Measurements from ENCODE around the gene TENM4.

Gene TENM4

DNA sequence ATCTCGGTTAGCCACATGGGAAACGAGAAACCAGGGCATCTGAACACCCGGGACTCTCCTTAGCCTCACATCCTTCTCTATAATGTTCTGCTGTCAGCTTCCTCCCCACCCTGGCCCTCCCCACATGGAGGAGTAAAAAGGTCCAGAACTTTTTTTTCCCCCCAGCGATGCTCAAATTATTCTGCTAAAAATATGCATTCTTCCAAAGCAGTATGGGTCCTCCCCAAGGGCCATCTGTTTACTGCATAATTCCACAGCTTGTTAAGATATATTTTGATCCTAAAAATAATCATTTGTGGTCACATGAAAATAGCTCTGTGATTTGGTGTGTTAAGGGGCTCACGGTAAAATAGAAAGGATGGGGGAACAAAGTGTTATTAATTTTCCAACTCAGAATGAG, 584.6 kb downstream of the TENM4 start:
- no peak overlapping the region for H4K8ac ChIP-seq (ENCODE audit: low read depth, low read length)
- no peaks in the 10 kb centered on the region for H3K36me3 ChIP-seq (replicated peaks in 1 of 2; ENCODE audit: control insufficient read depth in 2 of 2, insufficient read depth in 2 of 2, low read length in 2 of 2)
- no peak overlapping the region for H3K27ac ChIP-seq (replicated peaks; ENCODE audit: low read length)
- H3K14ac ChIP-seq (ENCODE audit: low read length), result no peak overlapping the region
- WGBS, 2 donors (ENCODE audit: extremely low coverage in 2 of 2, insufficient read length in 2 of 2, insufficient replicate concordance in 1 of 2), result no CpG with 5 or more reads among the region's 5 CpGs
- no peak overlapping the region for H3K9ac ChIP-seq (ENCODE audit: low read depth, low read length, poor library complexity)
- H3K9me3 ChIP-seq (replicated peaks in 1 of 2; ENCODE audit: control insufficient read depth in 2 of 2, insufficient read depth in 1 of 2, low read depth in 1 of 2, low read length in 2 of 2), result no peaks in the 10 kb centered on the region
- H3K27me3 ChIP-seq (ENCODE audit: control insufficient read depth in 3 of 3, insufficient read depth in 3 of 3, low read depth in 1 of 3, low read length in 3 of 3), result no peaks in the 10 kb centered on the region
- peaks cover 2 to 4% of the 10 kb centered on the region in 2 donors for H3K4me1 ChIP-seq (ENCODE audit: control insufficient read depth in 2 of 2, insufficient read depth in 1 of 2, low read depth in 1 of 2, low read length in 2 of 2)
- H4K91ac ChIP-seq (ENCODE audit: low read depth, low read length, poor library complexity), result no peak overlapping the region
- H3K23ac ChIP-seq (ENCODE audit: low read depth, low read length, poor library complexity), result no peak overlapping the region
- no peak overlapping the region for H3K4me2 ChIP-seq (ENCODE audit: insufficient read depth, low read length, poor library complexity, severe bottlenecking)
- H2BK5ac ChIP-seq (ENCODE audit: low read length), result no peak overlapping the region
- H2AFZ ChIP-seq (ENCODE audit: low read length), result no peak overlapping the region
- no peaks in the 10 kb centered on the region for H3K79me1 ChIP-seq (ENCODE audit: low read depth, low read length)
- H2BK12ac ChIP-seq (ENCODE audit: low read length), result no peak overlapping the region
- no peak overlapping the region for H3K18ac ChIP-seq (ENCODE audit: low read length)
- H3K4me3 ChIP-seq (ENCODE audit: low read length in 2 of 2), result no peak overlapping the region
- no peak overlapping the region for H3K4ac ChIP-seq (ENCODE audit: low read length)
- H2BK15ac ChIP-seq (ENCODE audit: low read length), result no peak overlapping the region
- no peak overlapping the region for H2BK120ac ChIP-seq (ENCODE audit: low read depth, low read length)
- no peak overlapping the region for H2AK5ac ChIP-seq (ENCODE audit: low read depth, low read length)
- DNase-seq (ENCODE audit: low spot score), result no peak

DNA sequence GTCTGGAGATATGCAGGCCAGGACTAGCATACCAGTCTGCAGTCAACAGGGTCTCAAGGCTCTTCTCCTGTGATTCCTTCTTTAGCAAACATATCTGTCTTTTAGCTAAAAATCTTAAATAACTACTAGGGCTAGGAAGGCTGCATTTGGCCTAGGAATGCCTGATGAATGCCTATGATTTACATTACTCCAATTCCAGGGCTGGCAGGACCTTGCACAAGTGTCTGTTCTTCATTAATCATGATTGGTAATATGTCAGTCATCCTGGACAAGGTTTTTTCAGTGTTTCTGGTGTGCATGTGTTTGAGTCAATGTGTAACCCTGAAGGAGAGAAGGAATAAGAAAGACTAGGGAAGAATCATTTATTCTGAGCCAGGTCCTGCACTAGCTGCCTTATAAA, 585.7 kb downstream of the TENM4 start:
- no peak overlapping the region for H2BK12ac ChIP-seq (ENCODE audit: low read length)
- no peak overlapping the region for H2BK5ac ChIP-seq (ENCODE audit: low read length)
- no peak overlapping the region for H2AK5ac ChIP-seq (ENCODE audit: low read depth, low read length)
- H3K27me3 ChIP-seq (ENCODE audit: control insufficient read depth in 3 of 3, insufficient read depth in 3 of 3, low read depth in 1 of 3, low read length in 3 of 3), result no peaks in the 10 kb centered on the region
- H3K27ac ChIP-seq (replicated peaks; ENCODE audit: low read length), result no peak overlapping the region
- H3K4me2 ChIP-seq (ENCODE audit: insufficient read depth, low read length, poor library complexity, severe bottlenecking), result no peak overlapping the region
- no peak overlapping the region for H3K4me3 ChIP-seq (ENCODE audit: low read length in 2 of 2)
- no peaks in the 10 kb centered on the region for H3K9me3 ChIP-seq (replicated peaks in 1 of 2; ENCODE audit: control insufficient read depth in 2 of 2, insufficient read depth in 1 of 2, low read depth in 1 of 2, low read length in 2 of 2)
- H3K79me1 ChIP-seq (ENCODE audit: low read depth, low read length), result no peaks in the 10 kb centered on the region
- H3K14ac ChIP-seq (ENCODE audit: low read length), result no peak overlapping the region
- H2BK15ac ChIP-seq (ENCODE audit: low read length), result no peak overlapping the region
- DNase-seq (ENCODE audit: low spot score), result no peak
- no peak overlapping the region for H3K23ac ChIP-seq (ENCODE audit: low read depth, low read length, poor library complexity)
- no peak overlapping the region for H3K18ac ChIP-seq (ENCODE audit: low read length)
- no peak overlapping the region for H3K4ac ChIP-seq (ENCODE audit: low read length)
- H4K91ac ChIP-seq (ENCODE audit: low read depth, low read length, poor library complexity), result no peak overlapping the region
- no peak overlapping the region for H4K8ac ChIP-seq (ENCODE audit: low read depth, low read length)
- H2AFZ ChIP-seq (ENCODE audit: low read length), result no peak overlapping the region
- no peak overlapping the region for H3K9ac ChIP-seq (ENCODE audit: low read depth, low read length, poor library complexity)
- no peak overlapping the region for H2BK120ac ChIP-seq (ENCODE audit: low read depth, low read length)
- H3K36me3 ChIP-seq (replicated peaks in 1 of 2; ENCODE audit: control insufficient read depth in 2 of 2, insufficient read depth in 2 of 2, low read length in 2 of 2), result no peaks in the 10 kb centered on the region
- H3K4me1 ChIP-seq (ENCODE audit: control insufficient read depth in 2 of 2, insufficient read depth in 1 of 2, low read depth in 1 of 2, low read length in 2 of 2), result peaks cover 2 to 4% of the 10 kb centered on the region in 2 donors

DNA sequence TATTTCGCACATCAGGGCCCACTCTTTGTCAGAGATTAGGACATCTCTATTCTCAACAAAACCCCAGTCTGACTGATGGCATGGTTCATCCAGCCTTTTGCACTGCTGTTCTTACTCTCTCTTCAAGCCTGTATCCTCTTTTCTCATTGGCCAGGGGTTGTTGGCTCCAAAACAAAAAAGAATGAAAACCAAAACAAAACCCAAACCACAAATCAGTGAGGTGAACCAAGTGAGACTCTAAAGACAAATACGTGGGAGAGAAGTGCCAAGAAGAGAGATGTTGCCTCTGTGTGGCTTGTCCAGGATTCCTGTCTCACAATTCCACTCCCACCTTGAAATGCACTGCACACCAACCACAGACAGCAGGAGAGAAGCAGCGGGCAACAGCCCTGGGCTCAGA, 587.3 kb downstream of the TENM4 start:
- WGBS, 2 donors (ENCODE audit: extremely low coverage in 2 of 2, insufficient read length in 2 of 2, insufficient replicate concordance in 1 of 2), result no CpG with 5 or more reads among the region's 3 CpGs
- Histone ChIP-seq H2AFZ (ENCODE audit: low read length) (no peak overlapping the region), H2BK5ac (ENCODE audit: low read length) (no peak overlapping the region), H4K91ac (ENCODE audit: low read depth, low read length, poor library complexity) (no peak overlapping the region), H4K8ac (ENCODE audit: low read depth, low read length) (no peak overlapping the region), H3K4me1 (ENCODE audit: control insufficient read depth in 2 of 2, insufficient read depth in 1 of 2, low read depth in 1 of 2, low read length in 2 of 2) (peaks cover 2 to 4% of the 10 kb centered on the region in 2 donors), H2BK120ac (ENCODE audit: low read depth, low read length) (no peak overlapping the region), H3K14ac (ENCODE audit: low read length) (no peak overlapping the region), H3K4me3 (ENCODE audit: low read length in 2 of 2) (no peak overlapping the region), H2AK5ac (ENCODE audit: low read depth, low read length) (no peak overlapping the region), H3K4me2 (ENCODE audit: insufficient read depth, low read length, poor library complexity, severe bottlenecking) (no peak overlapping the region), H3K4ac (ENCODE audit: low read length) (no peak overlapping the region), H3K23ac (ENCODE audit: low read depth, low read length, poor library complexity) (no peak overlapping the region), H3K9me3 (replicated peaks in 1 of 2; ENCODE audit: control insufficient read depth in 2 of 2, insufficient read depth in 1 of 2, low read depth in 1 of 2, low read length in 2 of 2) (no peaks in the 10 kb centered on the region), H3K18ac (ENCODE audit: low read length) (no peak overlapping the region), H2BK12ac (ENCODE audit: low read length) (no peak overlapping the region), H3K36me3 (replicated peaks in 1 of 2; ENCODE audit: control insufficient read depth in 2 of 2, insufficient read depth in 2 of 2, low read length in 2 of 2) (no peaks in the 10 kb centered on the region), H2BK15ac (ENCODE audit: low read length) (no peak overlapping the region), H3K9ac (ENCODE audit: low read depth, low read length, poor library complexity) (no peak overlapping the region), H3K27me3 (ENCODE audit: control insufficient read depth in 3 of 3, insufficient read depth in 3 of 3, low read depth in 1 of 3, low read length in 3 of 3) (no peaks in the 10 kb centered on the region), H3K27ac (replicated peaks; ENCODE audit: low read length) (no peak overlapping the region), H3K79me1 (ENCODE audit: low read depth, low read length) (no peaks in the 10 kb centered on the region)
- no peak for DNase-seq (ENCODE audit: low spot score)

DNA sequence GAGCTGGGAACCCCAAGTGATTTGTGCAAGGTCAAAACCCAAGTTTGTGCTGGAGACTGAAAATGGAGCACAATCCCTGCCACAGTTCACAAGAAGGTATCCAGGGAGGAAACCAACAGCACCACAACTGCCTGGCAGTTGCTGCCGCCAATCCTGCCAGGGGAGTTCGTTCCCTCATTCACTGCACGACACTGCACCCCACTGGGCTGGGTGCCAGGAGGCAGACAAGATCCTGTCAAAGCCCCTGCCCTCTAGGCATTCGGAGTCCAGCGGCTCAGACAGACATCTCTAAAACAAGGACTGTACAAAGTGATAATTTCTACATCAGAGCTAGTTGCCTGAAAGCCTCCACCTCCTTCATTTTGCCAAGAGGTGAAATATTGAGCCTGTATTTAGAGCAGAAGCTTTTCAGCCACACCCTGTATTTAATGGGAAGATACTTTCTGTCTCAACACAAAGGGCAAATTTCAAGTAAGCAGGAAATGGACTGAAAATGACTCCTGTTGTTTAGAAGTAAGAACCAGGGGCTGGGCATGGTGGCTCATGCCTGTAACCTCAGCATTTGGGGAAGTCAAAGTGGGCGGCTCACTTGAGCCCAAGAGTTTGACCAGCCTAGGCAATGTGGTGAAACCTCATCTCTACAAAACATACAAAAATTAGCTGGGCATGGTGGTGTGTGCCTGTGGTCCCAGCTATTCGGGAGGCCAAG, 588.8 kb downstream of the TENM4 start:
- H4K91ac ChIP-seq (ENCODE audit: low read depth, low read length, poor library complexity), result no peak overlapping the region
- no peak overlapping the region for H3K9ac ChIP-seq (ENCODE audit: low read depth, low read length, poor library complexity)
- no peak overlapping the region for H3K23ac ChIP-seq (ENCODE audit: low read depth, low read length, poor library complexity)
- H3K4me1 ChIP-seq (ENCODE audit: control insufficient read depth in 2 of 2, insufficient read depth in 1 of 2, low read depth in 1 of 2, low read length in 2 of 2), result no peaks in the 10 kb centered on the region
- no peaks in the 10 kb centered on the region for H3K79me1 ChIP-seq (ENCODE audit: low read depth, low read length)
- H2AFZ ChIP-seq (ENCODE audit: low read length), result no peak overlapping the region
- no peak overlapping the region for H3K14ac ChIP-seq (ENCODE audit: low read length)
- H4K8ac ChIP-seq (ENCODE audit: low read depth, low read length), result no peak overlapping the region
- no peak for DNase-seq (ENCODE audit: low spot score)
- no peak overlapping the region for H3K4me3 ChIP-seq (ENCODE audit: low read length in 2 of 2)
- H3K4ac ChIP-seq (ENCODE audit: low read length), result no peak overlapping the region
- no peaks in the 10 kb centered on the region for H3K9me3 ChIP-seq (replicated peaks in 1 of 2; ENCODE audit: control insufficient read depth in 2 of 2, insufficient read depth in 1 of 2, low read depth in 1 of 2, low read length in 2 of 2)
- H3K4me2 ChIP-seq (ENCODE audit: insufficient read depth, low read length, poor library complexity, severe bottlenecking), result no peak overlapping the region
- H3K36me3 ChIP-seq (replicated peaks in 1 of 2; ENCODE audit: control insufficient read depth in 2 of 2, insufficient read depth in 2 of 2, low read length in 2 of 2), result no peaks in the 10 kb centered on the region
- no peak overlapping the region for H3K18ac ChIP-seq (ENCODE audit: low read length)
- H2BK120ac ChIP-seq (ENCODE audit: low read depth, low read length), result no peak overlapping the region
- no peak overlapping the region for H2AK5ac ChIP-seq (ENCODE audit: low read depth, low read length)
- H3K27ac ChIP-seq (replicated peaks; ENCODE audit: low read length), result no peak overlapping the region
- no peak overlapping the region for H2BK5ac ChIP-seq (ENCODE audit: low read length)
- no peaks in the 10 kb centered on the region for H3K27me3 ChIP-seq (ENCODE audit: control insufficient read depth in 3 of 3, insufficient read depth in 3 of 3, low read depth in 1 of 3, low read length in 3 of 3)
- H2BK12ac ChIP-seq (ENCODE audit: low read length), result no peak overlapping the region
- WGBS, 2 donors (ENCODE audit: extremely low coverage in 2 of 2, insufficient read length in 2 of 2, insufficient replicate concordance in 1 of 2), result no CpG with 5 or more reads among the region's 7 CpGs
- H2BK15ac ChIP-seq (ENCODE audit: low read length), result no peak overlapping the region
